ENCODE data around the gene TMEM138.

- TF ChIP-seq POLR2A (IDR thresholded peaks at IDR 0.05) (no peak), CTCF (IDR thresholded peaks at IDR 0.05) (no peak)
Observed at GRCh38 chr11:61331651-61332050, 30.5 kb upstream of the TMEM138 start.

All from Peyer's patch (tissue), 4 donors.